GM18511 (cell line): ENCODE data around the gene KDM5B.
"Not testable (repeated sequence)": the region's sequence is repeated elsewhere in the genome, so short reads cannot be mapped to it uniquely, and the experiment has no call there.

ENCODE experiments used
- ATAC-seq: cut with Tn5 transposase; IDR thresholded peaks from one replicate; pipeline ENCODE4 v1.9.1; 2021; ENCODE audit warnings: mild to moderate bottlenecking, moderate library complexity; ENCODE audit not compliant: unreplicated experiment

The KDM5B gene

GRCh38 chr1:202794051-202794740 is 14.0 kb downstream of the KDM5B start:
- no peak for ATAC-seq

- no peak for ATAC-seq
Observed at GRCh38 chr1:202791077-202791747, 17.0 kb downstream of the KDM5B start.

GRCh38 chr1:202788800-202789199 is 19.4 kb downstream of the KDM5B start:
- no peak for ATAC-seq

GRCh38 chr1:202786804-202787203 is 21.4 kb downstream of the KDM5B start:
- no peak for ATAC-seq

GRCh38 chr1:202781180-202781579 is 27.0 kb downstream of the KDM5B start:
- ATAC-seq: no peak

GRCh38 chr1:202770135-202770534 is 38.1 kb downstream of the KDM5B start:
- no peak for ATAC-seq

GRCh38 chr1:202765721-202766120 is 42.5 kb downstream of the KDM5B start:
- no peak for ATAC-seq

GRCh38 chr1:202762019-202762418 is 46.2 kb downstream of the KDM5B start:
- ATAC-seq: no peak

GRCh38 chr1:202760589-202760988 is 47.6 kb downstream of the KDM5B start:
- no peak for ATAC-seq

- ATAC-seq: no peak
Observed at GRCh38 chr1:202756391-202756790, 51.8 kb downstream of the KDM5B start.

GRCh38 chr1:202754293-202754692 is 53.9 kb downstream of the KDM5B start:
- ATAC-seq: no peak

GRCh38 chr1:202752774-202753173 is 55.4 kb downstream of the KDM5B start:
- ATAC-seq: no peak

- ATAC-seq: no peak
Observed at GRCh38 chr1:202750761-202751160, 57.5 kb downstream of the KDM5B start.

GRCh38 chr1:202750024-202750423 is 58.2 kb downstream of the KDM5B start:
- no peak for ATAC-seq

- no peak for ATAC-seq
Observed at GRCh38 chr1:202745323-202745888, 62.8 kb downstream of the KDM5B start.

GRCh38 chr1:202744770-202745169 is 63.5 kb downstream of the KDM5B start:
- ATAC-seq: not testable (repeated sequence)

- ATAC-seq: no peak
Observed at GRCh38 chr1:202742496-202742895, 65.7 kb downstream of the KDM5B start.

GRCh38 chr1:202733251-202733650 is 75.0 kb downstream of the KDM5B start:
- no peak for ATAC-seq

GRCh38 chr1:202728951-202729350 is 79.3 kb downstream of the KDM5B start:
- ATAC-seq: no peak

- ATAC-seq: no peak
Observed at GRCh38 chr1:202725526-202725925, 82.7 kb downstream of the KDM5B start.

- ATAC-seq: no peak
Observed at GRCh38 chr1:202723708-202724107, 84.5 kb downstream of the KDM5B start.

GRCh38 chr1:202723046-202723445 is 85.2 kb downstream of the KDM5B start:
- ATAC-seq: not testable (repeated sequence)
